ENCODE measurements around the gene ITGA6. TPM values are rescaled to one million over a fixed set of nuclear protein-coding genes. Genes with fewer than 3 reads are reported as not detected.

ITGA6 gene
- polyA plus RNA-seq, 3 donors from 2014 or later, result 26.8 to 39.9 (median 34.0) TPM

- H3K27ac Mint-ChIP-seq, result no peak overlapping the region
- peaks cover 0 to 3% (median 0%) of the 10 kb centered on the region in 3 donors for H3K27me3 Mint-ChIP-seq (ENCODE audit: low read depth in 3 of 3)
- H3K9me3 Mint-ChIP-seq, result no peaks in the 10 kb centered on the region
- DNase-seq, result no peak
- H3K4me1 Mint-ChIP-seq, result no peaks in the 10 kb centered on the region
- H3K4me3 Mint-ChIP-seq, result no peak overlapping the region
- H3K36me3 Mint-ChIP-seq, result peaks cover 19 to 42% (median 20%) of the 10 kb centered on the region in 3 donors
Observed at GRCh38 chr2:172470958-172471922, 43.9 kb downstream of the ITGA6 start.

DNA sequence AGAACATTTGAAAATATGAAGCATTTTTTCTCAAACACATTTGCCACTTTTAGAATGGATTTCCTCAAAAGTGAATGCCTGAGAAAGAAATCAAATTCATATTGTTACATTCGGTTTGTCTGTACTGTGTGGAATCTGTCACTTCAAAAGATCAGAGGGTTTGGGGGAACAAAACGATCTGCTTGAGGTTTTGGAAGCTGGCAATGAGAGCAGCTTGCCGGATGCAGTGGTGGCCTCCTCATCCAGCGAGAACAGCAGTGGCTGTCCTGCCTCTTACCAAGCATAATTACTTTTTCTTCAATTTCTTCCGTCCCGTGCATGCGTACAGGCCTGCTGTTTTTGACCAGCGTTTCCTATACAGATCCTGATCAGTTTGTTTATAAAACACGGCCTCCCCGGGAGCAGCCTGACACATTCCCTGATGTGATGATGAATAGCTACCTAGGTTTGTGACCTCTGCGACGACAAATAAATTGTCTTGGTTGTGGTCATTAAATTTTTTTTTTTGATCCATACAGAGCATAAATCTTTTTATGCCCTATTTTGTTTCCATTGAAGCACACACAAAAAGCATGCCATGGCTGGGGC lies 45.2 kb downstream of the ITGA6 start:
- no peak overlapping the region for H3K4me3 Mint-ChIP-seq

GRCh38 chr2:172473167-172473566 lies 45.8 kb downstream of the ITGA6 start:
- peaks cover 0 to 5% (median 0%) of the 10 kb centered on the region in 3 donors for H3K27me3 Mint-ChIP-seq (ENCODE audit: low read depth in 3 of 3)
- DNase-seq, result no peak
- H3K4me1 Mint-ChIP-seq, result no peaks in the 10 kb centered on the region
- H3K9me3 Mint-ChIP-seq, result no peaks in the 10 kb centered on the region
- peaks cover 15 to 40% (median 22%) of the 10 kb centered on the region in 3 donors for H3K36me3 Mint-ChIP-seq
- H3K4me3 Mint-ChIP-seq, result no peak overlapping the region
- H3K27ac Mint-ChIP-seq, result no peak overlapping the region

More for the DNA sequence above, 45.2 kb downstream of the ITGA6 start:
- Mint-ChIP-seq H3K9me3 (no peaks in the 10 kb centered on the region), H3K36me3 (peaks cover 15 to 39% (median 20%) of the 10 kb centered on the region in 3 donors), H3K27ac (no peak overlapping the region), H3K4me1 (no peaks in the 10 kb centered on the region), H3K27me3 (ENCODE audit: low read depth in 3 of 3) (peaks cover 0 to 5% (median 0%) of the 10 kb centered on the region in 3 donors)
- DNase-seq, result no peak

GRCh38 chr2:172478353-172478752 lies 51.0 kb downstream of the ITGA6 start:
- Mint-ChIP-seq H3K9me3 (no peaks in the 10 kb centered on the region), H3K4me3 (no peak overlapping the region), H3K27me3 (ENCODE audit: low read depth in 3 of 3) (peaks cover 0 to 5% (median 1%) of the 10 kb centered on the region in 3 donors), H3K27ac (peak overlapping the region in 1 of 6 donors; percentile 2), H3K4me1 (peaks cover 14 to 18% of the 10 kb centered on the region in 2 donors), H3K36me3 (peaks cover 12 to 40% (median 38%) of the 10 kb centered on the region in 3 donors)
- no peak for DNase-seq

- Mint-ChIP-seq H3K27ac (peak overlapping the region in 1 of 6 donors; percentile 4), H3K4me3 (no peak overlapping the region), H3K36me3 (peaks cover 8 to 39% (median 38%) of the 10 kb centered on the region in 3 donors), H3K9me3 (no peaks in the 10 kb centered on the region), H3K27me3 (ENCODE audit: low read depth in 3 of 3) (peaks cover 0 to 4% (median 1%) of the 10 kb centered on the region in 3 donors), H3K4me1 (peaks cover 14 to 18% of the 10 kb centered on the region in 2 donors)
- DNase-seq, result no peak
Observed at GRCh38 chr2:172480301-172481218, 53.2 kb downstream of the ITGA6 start.

DNA sequence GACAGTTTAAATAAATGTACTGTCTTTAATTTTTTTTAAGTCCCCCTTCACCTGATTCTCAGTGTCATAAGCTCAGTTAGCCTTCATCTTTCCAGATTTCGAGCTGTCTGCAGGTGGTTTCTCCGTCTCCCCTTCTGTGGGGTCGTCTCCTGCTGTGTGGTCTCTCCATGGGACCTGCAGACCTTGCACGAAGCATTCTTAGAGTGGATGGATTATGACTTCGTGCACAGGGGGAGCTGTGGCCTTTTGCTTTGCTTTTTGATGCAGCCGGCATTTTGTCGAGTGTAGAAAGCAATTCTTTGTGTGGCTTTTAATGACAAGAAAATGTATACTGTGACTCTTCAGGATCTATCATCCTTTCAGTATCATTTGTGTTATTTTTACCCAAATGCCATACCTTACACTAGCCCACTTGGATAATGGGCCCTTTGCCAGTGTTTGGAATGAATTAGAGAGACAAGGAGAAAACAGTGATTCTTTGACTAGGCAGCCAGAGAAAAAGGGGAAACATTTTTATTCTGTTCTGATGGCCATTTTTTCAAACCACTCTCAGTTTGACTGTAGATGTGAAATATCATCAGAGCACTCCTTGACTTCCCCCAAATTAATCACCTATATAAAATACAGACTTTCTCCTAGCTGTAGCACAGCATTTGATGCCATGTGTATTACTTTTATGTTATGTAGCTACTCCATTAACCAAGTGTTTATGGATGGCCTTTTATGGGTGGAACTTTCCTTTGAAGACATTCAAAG lies 54.3 kb downstream of the ITGA6 start:
- Mint-ChIP-seq H3K27ac (no peak overlapping the region), H3K36me3 (peaks cover 5 to 42% (median 38%) of the 10 kb centered on the region in 3 donors), H3K9me3 (no peaks in the 10 kb centered on the region), H3K4me3 (no peak overlapping the region), H3K4me1 (peaks cover 14 to 18% of the 10 kb centered on the region in 2 donors), H3K27me3 (ENCODE audit: low read depth in 3 of 3) (peaks cover 0 to 4% (median 1%) of the 10 kb centered on the region in 3 donors)
- DNase-seq, result no peak

GRCh38 chr2:172484253-172484652 lies 56.9 kb downstream of the ITGA6 start:
- Mint-ChIP-seq H3K27me3 (ENCODE audit: low read depth in 3 of 3) (peaks cover 0 to 2% (median 1%) of the 10 kb centered on the region in 3 donors), H3K9me3 (no peaks in the 10 kb centered on the region), H3K36me3 (peaks cover 12 to 54% (median 36%) of the 10 kb centered on the region in 3 donors), H3K4me1 (peaks cover 14 to 18% of the 10 kb centered on the region in 2 donors), H3K4me3 (no peak overlapping the region), H3K27ac (no peak overlapping the region)
- no peak for DNase-seq

GRCh38 chr2:172484706-172485105 lies 57.3 kb downstream of the ITGA6 start:
- H3K27ac Mint-ChIP-seq, result no peak overlapping the region
- DNase-seq, result no peak
- peaks cover 9 to 55% (median 33%) of the 10 kb centered on the region in 3 donors for H3K36me3 Mint-ChIP-seq
- no peak overlapping the region for H3K4me3 Mint-ChIP-seq
- H3K27me3 Mint-ChIP-seq (ENCODE audit: low read depth in 3 of 3), result peaks cover 0 to 2% (median 1%) of the 10 kb centered on the region in 3 donors
- H3K4me1 Mint-ChIP-seq, result peaks cover 10 to 14% of the 10 kb centered on the region in 2 donors
- no peaks in the 10 kb centered on the region for H3K9me3 Mint-ChIP-seq

DNA sequence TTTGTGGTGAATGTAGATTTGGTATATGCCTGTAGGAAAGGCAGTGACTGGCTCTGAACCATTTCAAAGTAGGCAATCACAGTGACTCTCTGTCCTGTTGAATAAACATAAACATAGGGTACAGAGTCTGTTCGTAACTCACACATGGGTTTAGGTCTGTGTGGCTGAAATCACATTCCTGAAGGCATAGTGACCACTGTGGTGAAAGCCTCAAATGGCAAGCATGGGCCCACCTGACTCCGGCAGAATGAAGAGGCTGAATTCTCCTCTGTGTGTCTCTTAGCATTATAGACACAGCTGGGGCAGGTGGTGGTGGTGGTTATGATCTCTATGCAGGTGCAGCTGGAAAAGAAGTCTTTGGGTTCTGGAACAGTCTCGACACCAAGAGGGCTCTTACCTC lies 61.2 kb downstream of the ITGA6 start:
- H3K4me1 Mint-ChIP-seq, result no peaks in the 10 kb centered on the region

GRCh38 chr2:172489681-172490080 lies 62.3 kb downstream of the ITGA6 start:
- H3K27ac Mint-ChIP-seq, result no peak overlapping the region
- DNase-seq, result no peak
- H3K4me3 Mint-ChIP-seq, result no peak overlapping the region
- no peaks in the 10 kb centered on the region for H3K4me1 Mint-ChIP-seq
- H3K9me3 Mint-ChIP-seq, result no peaks in the 10 kb centered on the region
- peaks cover 20 to 57% (median 40%) of the 10 kb centered on the region in 3 donors for H3K36me3 Mint-ChIP-seq
- peaks cover 0 to 2% (median 0%) of the 10 kb centered on the region in 3 donors for H3K27me3 Mint-ChIP-seq (ENCODE audit: low read depth in 3 of 3)

More for the DNA sequence above, 61.2 kb downstream of the ITGA6 start:
- Mint-ChIP-seq H3K27me3 (ENCODE audit: low read depth in 3 of 3) (peaks cover 0 to 2% (median 0%) of the 10 kb centered on the region in 3 donors), H3K4me3 (no peak overlapping the region), H3K27ac (no peak overlapping the region), H3K36me3 (peaks cover 20 to 62% (median 36%) of the 10 kb centered on the region in 3 donors), H3K9me3 (no peaks in the 10 kb centered on the region)
- no peak for DNase-seq

- Mint-ChIP-seq H3K27me3 (ENCODE audit: low read depth in 3 of 3) (no peaks in the 10 kb centered on the region), H3K36me3 (peaks cover 23 to 47% (median 37%) of the 10 kb centered on the region in 3 donors), H3K4me1 (peaks cover 7 to 12% of the 10 kb centered on the region in 2 donors), H3K27ac (peak overlapping the region in 4 of 6 donors; percentile 45 to 77 (median 59)), H3K9me3 (no peaks in the 10 kb centered on the region), H3K4me3 (no peak overlapping the region)
- DNase-seq, result no peak
Observed at GRCh38 chr2:172496160-172496608, 68.8 kb downstream of the ITGA6 start.

DNA sequence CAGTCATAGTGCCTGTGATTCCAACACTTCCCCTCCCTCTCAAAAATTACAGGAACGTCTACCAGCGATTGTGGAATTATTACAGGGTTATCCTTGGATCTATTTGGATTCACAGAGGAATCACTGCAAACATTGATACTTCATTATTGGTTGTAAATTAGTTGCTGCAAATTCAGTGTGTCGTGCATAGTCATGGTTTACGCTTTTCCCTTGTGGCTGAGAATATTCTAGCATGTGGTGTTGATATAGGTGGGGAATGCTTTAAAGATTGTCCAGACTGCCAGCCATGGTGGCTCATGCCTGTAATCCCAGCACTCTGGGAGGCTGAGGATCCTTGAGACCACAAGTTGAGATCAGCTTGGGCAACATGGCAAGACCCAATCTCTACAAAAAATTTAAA lies 79.8 kb downstream of the ITGA6 start:
- Mint-ChIP-seq H3K4me3 (no peak overlapping the region), H3K27me3 (ENCODE audit: low read depth in 3 of 3) (no peaks in the 10 kb centered on the region), H3K4me1 (peaks cover 10 to 14% of the 10 kb centered on the region in 2 donors), H3K36me3 (peaks cover 14 to 48% (median 16%) of the 10 kb centered on the region in 3 donors), H3K9me3 (peaks cover 0 to 9% (median 3%) of the 10 kb centered on the region in 6 donors), H3K27ac (no peak overlapping the region)
- no peak for DNase-seq

Data from immature natural killer cell (primary cell).